HCT116 (cell line): ENCODE measurements around the gene OLFML2A. TPM values are rescaled to one million over a fixed set of nuclear protein-coding genes. Genes with fewer than 3 reads are reported as not detected.

ENCODE experiments used
- ATAC-seq: fragments of 200-7000 bp; cut with Tn5 transposase; 2 replicates; pipeline ENCODE4 v1.9.1; 2020; ENCODE audit warnings: mild to moderate bottlenecking, moderate library complexity
- BruUV-seq: library from RNA; stranded (reverse); fragments of 400-500 nt; replicated peaks from 2 replicates; lab custom pipeline; 2021; lab: Mats Ljungman, UMichigan
- CTCF ChIA-PET: fragments of 300-600 bp; sonication (Branson Sonifier 250); formaldehyde crosslinking; loops from one replicate; lab custom pipeline; 2021; ENCODE audit warnings: antibody characterized with exemption; lab: Charles Lee
- POLR2A ChIA-PET: fragments of 300-600, 350-600 bp; sonication (Branson Sonifier 250); formaldehyde crosslinking; loops from one replicate; lab custom pipeline; 2021; ENCODE audit warnings: antibody characterized with exemption; lab: Charles Lee
- RAD21 ChIA-PET, 2 experiments: fragments of 300-600 bp; sonication (Branson Sonifier 250); formaldehyde crosslinking; loops; one replicate each; lab custom pipeline; 2023; ENCODE audit warnings: low total read pairs in 2 of 2; ENCODE audit not compliant: uncharacterized antibody in 2 of 2, unreplicated experiment in 2 of 2, low non-redundant PET in 1 of 2; lab: Charles Lee
- DNase-seq: peaks from one replicate; pipeline ENCODE4 v3.0.0-alpha.2; 2010; ENCODE audit warnings: low read depth, low spot score
- H2AFZ ChIP-seq: fragments of 200-600 bp; shearing (Covaris generic), sonication (generic); 2 replicates; pipeline ENCODE4 v1.6.1; 2017; ENCODE audit warnings: low read depth, mixed run types, mixed read lengths, antibody characterized with exemption, low read length; ENCODE audit not compliant: poor library complexity, severe bottlenecking
- H3K27ac ChIP-seq: 2 replicates; pipeline ENCODE4 v1.5.1; 2012; ENCODE audit warnings: low read depth, low read length
- H3K27me3 ChIP-seq: fragments of 200-600 bp; sonication (generic); 2 replicates; pipeline ENCODE4 v1.6.1; 2016; ENCODE audit warnings: mixed run types, low read length, mixed read lengths; ENCODE audit not compliant: insufficient read depth
- H3K36me3 ChIP-seq, 2 experiments: fragments of 200-500 bp in 1 of 2; fragments of 200-600 bp in 1 of 2; sonication (Bioruptor generic) in 1 of 2; sonication (generic) in 1 of 2; 2 replicates each; pipeline versions ENCODE4 v1.5.1 to v1.6.1; 2014 to 2016; ENCODE audit warnings: low read length in 2 of 2, inconsistent platforms in 1 of 2, mixed read lengths in 1 of 2, mixed run types in 1 of 2; ENCODE audit not compliant: insufficient read depth in 2 of 2, control insufficient read depth in 1 of 2
- H3K4me1 ChIP-seq, 2 experiments: fragments of 200-600 bp in 1 of 2; sonication (generic) in 1 of 2; 2 replicates each; pipeline versions ENCODE4 v1.5.1 to v1.6.1; 2012 to 2017; ENCODE audit warnings: low read length in 2 of 2, inconsistent platforms in 1 of 2, mild to moderate bottlenecking in 1 of 2, mixed read lengths in 1 of 2, mixed run types in 1 of 2, moderate library complexity in 1 of 2; ENCODE audit not compliant: insufficient read depth in 2 of 2, control insufficient read depth in 1 of 2
- H3K4me2 ChIP-seq: fragments of 200-600 bp; sonication (generic); 2 replicates; pipeline ENCODE4 v1.6.1; 2017; ENCODE audit warnings: mixed run types, low read length, mixed read lengths
- H3K4me3 ChIP-seq, 2 experiments: fragments of 200-600 bp in 1 of 2; sonication (generic) in 1 of 2; replicated peaks in 1 of 2; 2 replicates each; pipeline ENCODE4 v1.5.1; 2011 to 2016; ENCODE audit warnings: low read length in 2 of 2, control low read depth in 1 of 2, low read depth in 1 of 2, mild to moderate bottlenecking in 1 of 2, mixed read lengths in 1 of 2, mixed run types in 1 of 2
- H3K79me2 ChIP-seq: fragments of 200-600 bp; sonication (generic); 2 replicates; pipeline ENCODE4 v1.6.1; 2017; ENCODE audit warnings: mild to moderate bottlenecking, mixed run types, low read length, moderate library complexity, mixed read lengths; ENCODE audit not compliant: insufficient read depth
- H3K9ac ChIP-seq: fragments of 200-600 bp; sonication (generic); 2 replicates; pipeline ENCODE4 v1.6.1; 2016; ENCODE audit warnings: low read length, mixed read lengths
- H3K9me2 ChIP-seq: fragments of 200-600 bp; sonication (generic), shearing (Covaris generic); 2 replicates; pipeline ENCODE4 v1.6.1; 2017; ENCODE audit warnings: mixed run types, mild to moderate bottlenecking, moderate library complexity; ENCODE audit not compliant: insufficient read depth
- H3K9me3 ChIP-seq, 2 experiments: fragments of 200-500 bp in 1 of 2; fragments of 200-600 bp in 1 of 2; sonication (Bioruptor generic) in 1 of 2; sonication (generic) in 1 of 2; 2 replicates each; pipeline ENCODE4 v1.6.1; 2014 to 2017; ENCODE audit warnings: low read length in 2 of 2, mixed read lengths in 2 of 2, inconsistent platforms in 1 of 2, low read depth in 1 of 2, mild to moderate bottlenecking in 1 of 2, mixed run types in 1 of 2, moderate library complexity in 1 of 2; ENCODE audit not compliant: control insufficient read depth in 1 of 2, insufficient read depth in 1 of 2
- H4K20me1 ChIP-seq: fragments of 200-600 bp; sonication (generic), shearing (Covaris generic); 2 replicates; pipeline ENCODE4 v1.6.1; 2017; ENCODE audit warnings: mixed run types, mild to moderate bottlenecking, moderate library complexity; ENCODE audit not compliant: insufficient read depth
- CBX3 ChIP-seq: IDR thresholded peaks from 2 replicates; pipeline ENCODE4 v1.6.1; 2012; ENCODE audit warnings: low read depth
- CEBPB ChIP-seq: IDR thresholded peaks from 2 replicates; pipeline ENCODE4 v1.6.1; 2012; ENCODE audit warnings: low read depth
- EGR1 ChIP-seq: IDR thresholded peaks from 2 replicates; pipeline ENCODE4 v1.6.1; 2012; ENCODE audit warnings: low read depth
- ELF1 ChIP-seq: IDR thresholded peaks from 2 replicates; pipeline ENCODE4 v1.6.1; 2012; ENCODE audit warnings: low read depth, borderline replicate concordance
- EZH2 ChIP-seq: fragments of 200-600 bp; sonication (generic); IDR thresholded peaks from 2 replicates; pipeline ENCODE4 v1.6.1; 2017; ENCODE audit warnings: antibody characterized with exemption, mixed run types
- EZH2phosphoT487 ChIP-seq: fragments of 200-600 bp; IDR thresholded peaks from 2 replicates; pipeline ENCODE4 v1.6.1; 2018; ENCODE audit warnings: antibody characterized with exemption, borderline replicate concordance
- JUND ChIP-seq: IDR thresholded peaks from 2 replicates; pipeline ENCODE4 v1.6.1; 2012
- POLR2A ChIP-seq: IDR thresholded peaks from 2 replicates; pipeline ENCODE4 v1.7.0; 2011; ENCODE audit warnings: borderline replicate concordance; ENCODE audit not compliant: insufficient read depth, insufficient read length; ENCODE audit errors: extremely low read depth
- POLR2AphosphoS5 ChIP-seq: IDR thresholded peaks from 2 replicates; pipeline ENCODE4 v1.6.1; 2011; ENCODE audit warnings: mild to moderate bottlenecking, low read depth, low read length, moderate library complexity
- RAD21 ChIP-seq: IDR thresholded peaks from 2 replicates; pipeline ENCODE4 v1.6.1; 2012; ENCODE audit warnings: low read depth, mild to moderate bottlenecking
- SRF ChIP-seq: IDR thresholded peaks from 2 replicates; pipeline ENCODE4 v1.6.1; 2012; ENCODE audit warnings: low read depth
- TCF7L2 ChIP-seq: IDR thresholded peaks from 2 replicates; pipeline ENCODE4 v1.7.0; 2011; ENCODE audit warnings: borderline replicate concordance, inconsistent platforms; ENCODE audit not compliant: insufficient read depth, insufficient read length; ENCODE audit errors: extremely low read depth
- ZFX ChIP-seq: fragments of 450-650 bp; IDR thresholded peaks from 2 replicates; pipeline ENCODE4 v1.6.1; 2017
- ZNF274 ChIP-seq: fragments of 200-500 bp; sonication (Bioruptor generic); IDR thresholded peaks from 2 replicates; pipeline ENCODE4 v1.6.1; 2014; ENCODE audit warnings: mild to moderate bottlenecking, low read depth, low read length, inconsistent platforms
- intact Hi-C: fragments of 100-400 bp; cut with micrococcal nuclease; formaldehyde crosslinking; loops from 2 replicates; pipeline ENCODE4 v1.10.0; 2022
- total RNA-seq: library from RNA; stranded (reverse); gene quantifications from one replicate; pipeline ENCODE4 v1.2.1, GENCODE V29; 2021; ENCODE audit not compliant: unreplicated experiment
- TF ChIP-seq, protein P1 (sequence below): IDR thresholded peaks from 2 replicates; pipeline ENCODE4 v1.6.1; 2012; ENCODE audit warnings: low read depth
- TF ChIP-seq, protein P2 (sequence below), 3 experiments: fragments of 200-600 bp in 1 of 3; sonication (generic) in 1 of 3; IDR thresholded peaks in 2 of 3; conservative IDR thresholded peaks in 1 of 3; 2 replicates each; pipeline ENCODE4 v1.5.1; 2012 to 2017; ENCODE audit warnings: low read depth in 2 of 3, low read length in 2 of 3, antibody characterized with exemption in 1 of 3, borderline replicate concordance in 1 of 3, control low read depth in 1 of 3, mild to moderate bottlenecking in 1 of 3, mixed read lengths in 1 of 3, mixed run types in 1 of 3, moderate library complexity in 1 of 3; ENCODE audit not compliant: insufficient read depth in 1 of 3
- TF ChIP-seq, protein P3 (sequence below): IDR thresholded peaks from 2 replicates; pipeline ENCODE4 v1.6.1; 2012
- TF ChIP-seq, protein P4 (sequence below): IDR thresholded peaks from 2 replicates; pipeline ENCODE4 v1.6.1; 2011; ENCODE audit warnings: mild to moderate bottlenecking, low read length, moderate library complexity; ENCODE audit not compliant: insufficient replicate concordance; ENCODE audit errors: extremely low read depth

OLFML2A gene
- total RNA-seq, 1 experiment from 2014 or later, result 6.3 TPM

DNA sequence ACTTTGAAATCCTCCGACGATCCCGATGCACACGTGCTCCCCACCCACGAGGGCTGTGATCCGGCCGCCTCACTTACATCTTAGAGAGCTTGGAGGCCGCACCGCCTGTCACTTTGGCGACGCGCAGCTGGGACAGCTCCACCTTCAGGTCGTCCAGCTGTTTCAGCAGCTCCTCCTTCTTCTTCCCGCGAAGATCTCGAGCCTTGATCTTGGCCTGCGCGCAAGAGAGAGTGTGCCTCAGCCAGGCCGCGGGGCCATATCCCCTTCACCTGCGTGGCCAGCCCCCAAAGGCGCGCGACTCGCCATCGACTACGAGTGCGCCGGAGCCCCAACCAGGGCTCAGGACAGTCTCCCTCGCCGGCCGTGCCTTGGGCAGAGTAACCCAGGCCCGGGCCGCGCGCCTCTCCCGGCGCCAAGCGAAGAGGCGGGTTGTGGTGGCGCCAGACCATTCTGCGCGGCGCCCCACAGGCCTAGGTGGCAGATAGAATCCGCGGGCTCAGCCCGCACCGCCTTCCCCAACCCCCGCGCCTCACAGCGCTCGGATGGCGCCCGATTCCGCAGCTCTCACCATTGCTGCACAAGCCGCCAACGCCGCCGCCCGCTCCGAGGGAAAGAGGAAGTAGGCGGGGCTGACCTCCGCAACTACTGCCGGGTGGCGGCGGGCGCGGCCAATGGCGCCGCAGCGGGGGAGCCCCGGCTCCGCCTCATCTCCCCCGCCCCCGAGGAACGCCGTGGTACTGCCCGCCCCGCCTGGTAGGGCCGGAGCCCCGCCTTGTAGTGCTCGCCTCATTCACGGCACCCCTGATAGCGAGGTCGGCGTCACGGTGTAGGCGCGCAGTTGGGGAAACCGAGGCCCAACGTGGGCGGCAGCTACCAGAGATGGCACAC lies 84.7 kb downstream of the OLFML2A start, which contains the start of the genes ARPC5L and RPL35:
ARPC5L (plus strand) TSS at position 789 of the 888 bp plus-strand sequence. CDS start 7,161 bp downstream, outside the sequence.
RPL35 (minus strand) TSS at position 616 of the 888 bp plus-strand sequence; CDS start at position 571, 45 bp downstream.
- Histone ChIP-seq H3K4me2 (peak within 1 kb of the TSS; percentile 96), H3K27ac (peak within 1 kb of the TSS; percentile 96), H3K27me3 (no peaks in the 10 kb centered on the region), H2AFZ (peak within 1 kb of the TSS; percentile 82), H3K79me2 (peaks cover 43% of the 10 kb centered on the region), H3K9me3 (no peaks in the 10 kb centered on the region), H4K20me1 (peaks cover 41% of the 10 kb centered on the region), H3K9me2 (no peaks in the 10 kb centered on the region), H3K36me3 (peaks cover 33 to 46% of the 10 kb centered on the region in 2 experiments), H3K4me3 (peak within 1 kb of the TSS; percentile 89 to 100), H3K9ac (peak within 1 kb of the TSS; percentile 92), H3K4me1 (peaks cover 19 to 57% of the 10 kb centered on the region in 2 experiments)
- CTCF ChIA-PET, result interaction anchor here (1.3 to 2.3 kb wide), 5 partner anchors 9 to 90 kb away, joined by 4 to 25 read pairs (median 6); partner anchors contain the start of genes NR6A1 and WDR38
- POLR2A ChIA-PET, result interaction anchor here (0.7 to 2.6 kb wide), 10 partner anchors 9 to 500 kb away, joined by 3 to 11 read pairs (median 5); partner anchors contain the start of genes HSPA5, NR6A1 and WDR38
- TSS peak; percentile 50 for BruUV-seq
- intact Hi-C loops, result no loop called here
- ATAC-seq, result peak; percentile 87
- peak; percentile 83 for DNase-seq
- RAD21 ChIA-PET, result interaction anchor here in 1 of 2 experiments (1.2 kb wide), 1 partner anchor 9 kb away, joined by 6 read pairs; the partner anchor contains the start of gene WDR38
- no peak for TF ChIP-seq CBX3
- peak; percentile 97; the same call in 1 of the 2 replicates for TF ChIP-seq ZFX
- no peak for TF ChIP-seq EZH2phosphoT487
- peak; percentile 96 for TF ChIP-seq POLR2AphosphoS5
- TF ChIP-seq ZNF274, result no peak
- no peak for TF ChIP-seq JUND
- TF ChIP-seq, protein P1, sequence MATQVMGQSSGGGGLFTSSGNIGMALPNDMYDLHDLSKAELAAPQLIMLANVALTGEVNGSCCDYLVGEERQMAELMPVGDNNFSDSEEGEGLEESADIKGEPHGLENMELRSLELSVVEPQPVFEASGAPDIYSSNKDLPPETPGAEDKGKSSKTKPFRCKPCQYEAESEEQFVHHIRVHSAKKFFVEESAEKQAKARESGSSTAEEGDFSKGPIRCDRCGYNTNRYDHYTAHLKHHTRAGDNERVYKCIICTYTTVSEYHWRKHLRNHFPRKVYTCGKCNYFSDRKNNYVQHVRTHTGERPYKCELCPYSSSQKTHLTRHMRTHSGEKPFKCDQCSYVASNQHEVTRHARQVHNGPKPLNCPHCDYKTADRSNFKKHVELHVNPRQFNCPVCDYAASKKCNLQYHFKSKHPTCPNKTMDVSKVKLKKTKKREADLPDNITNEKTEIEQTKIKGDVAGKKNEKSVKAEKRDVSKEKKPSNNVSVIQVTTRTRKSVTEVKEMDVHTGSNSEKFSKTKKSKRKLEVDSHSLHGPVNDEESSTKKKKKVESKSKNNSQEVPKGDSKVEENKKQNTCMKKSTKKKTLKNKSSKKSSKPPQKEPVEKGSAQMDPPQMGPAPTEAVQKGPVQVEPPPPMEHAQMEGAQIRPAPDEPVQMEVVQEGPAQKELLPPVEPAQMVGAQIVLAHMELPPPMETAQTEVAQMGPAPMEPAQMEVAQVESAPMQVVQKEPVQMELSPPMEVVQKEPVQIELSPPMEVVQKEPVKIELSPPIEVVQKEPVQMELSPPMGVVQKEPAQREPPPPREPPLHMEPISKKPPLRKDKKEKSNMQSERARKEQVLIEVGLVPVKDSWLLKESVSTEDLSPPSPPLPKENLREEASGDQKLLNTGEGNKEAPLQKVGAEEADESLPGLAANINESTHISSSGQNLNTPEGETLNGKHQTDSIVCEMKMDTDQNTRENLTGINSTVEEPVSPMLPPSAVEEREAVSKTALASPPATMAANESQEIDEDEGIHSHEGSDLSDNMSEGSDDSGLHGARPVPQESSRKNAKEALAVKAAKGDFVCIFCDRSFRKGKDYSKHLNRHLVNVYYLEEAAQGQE, result no peak
- TF ChIP-seq CEBPB, result no peak
- peak; percentile 92 for TF ChIP-seq POLR2A
- no peak for TF ChIP-seq RAD21
- TF ChIP-seq, protein P2, sequence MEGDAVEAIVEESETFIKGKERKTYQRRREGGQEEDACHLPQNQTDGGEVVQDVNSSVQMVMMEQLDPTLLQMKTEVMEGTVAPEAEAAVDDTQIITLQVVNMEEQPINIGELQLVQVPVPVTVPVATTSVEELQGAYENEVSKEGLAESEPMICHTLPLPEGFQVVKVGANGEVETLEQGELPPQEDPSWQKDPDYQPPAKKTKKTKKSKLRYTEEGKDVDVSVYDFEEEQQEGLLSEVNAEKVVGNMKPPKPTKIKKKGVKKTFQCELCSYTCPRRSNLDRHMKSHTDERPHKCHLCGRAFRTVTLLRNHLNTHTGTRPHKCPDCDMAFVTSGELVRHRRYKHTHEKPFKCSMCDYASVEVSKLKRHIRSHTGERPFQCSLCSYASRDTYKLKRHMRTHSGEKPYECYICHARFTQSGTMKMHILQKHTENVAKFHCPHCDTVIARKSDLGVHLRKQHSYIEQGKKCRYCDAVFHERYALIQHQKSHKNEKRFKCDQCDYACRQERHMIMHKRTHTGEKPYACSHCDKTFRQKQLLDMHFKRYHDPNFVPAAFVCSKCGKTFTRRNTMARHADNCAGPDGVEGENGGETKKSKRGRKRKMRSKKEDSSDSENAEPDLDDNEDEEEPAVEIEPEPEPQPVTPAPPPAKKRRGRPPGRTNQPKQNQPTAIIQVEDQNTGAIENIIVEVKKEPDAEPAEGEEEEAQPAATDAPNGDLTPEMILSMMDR (IDR thresholded peaks at IDR 0.05 in 2 of 3, conservative IDR thresholded peaks at IDR 0.05 in 1 of 3; ENCODE audit: borderline replicate concordance in 1 of 3, insufficient read depth in 1 of 3, low read depth in 2 of 3, low read length in 2 of 3), result peak in 2 of 3 experiments; percentile 15; a peak in 1 of 6 replicates
- TF ChIP-seq, protein P3, sequence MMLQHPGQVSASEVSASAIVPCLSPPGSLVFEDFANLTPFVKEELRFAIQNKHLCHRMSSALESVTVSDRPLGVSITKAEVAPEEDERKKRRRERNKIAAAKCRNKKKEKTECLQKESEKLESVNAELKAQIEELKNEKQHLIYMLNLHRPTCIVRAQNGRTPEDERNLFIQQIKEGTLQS, result no peak
- no peak for TF ChIP-seq SRF
- peak; percentile 10 for TF ChIP-seq TCF7L2
- TF ChIP-seq EZH2, result no peak
- no peak for TF ChIP-seq EGR1
- TF ChIP-seq, protein P4, sequence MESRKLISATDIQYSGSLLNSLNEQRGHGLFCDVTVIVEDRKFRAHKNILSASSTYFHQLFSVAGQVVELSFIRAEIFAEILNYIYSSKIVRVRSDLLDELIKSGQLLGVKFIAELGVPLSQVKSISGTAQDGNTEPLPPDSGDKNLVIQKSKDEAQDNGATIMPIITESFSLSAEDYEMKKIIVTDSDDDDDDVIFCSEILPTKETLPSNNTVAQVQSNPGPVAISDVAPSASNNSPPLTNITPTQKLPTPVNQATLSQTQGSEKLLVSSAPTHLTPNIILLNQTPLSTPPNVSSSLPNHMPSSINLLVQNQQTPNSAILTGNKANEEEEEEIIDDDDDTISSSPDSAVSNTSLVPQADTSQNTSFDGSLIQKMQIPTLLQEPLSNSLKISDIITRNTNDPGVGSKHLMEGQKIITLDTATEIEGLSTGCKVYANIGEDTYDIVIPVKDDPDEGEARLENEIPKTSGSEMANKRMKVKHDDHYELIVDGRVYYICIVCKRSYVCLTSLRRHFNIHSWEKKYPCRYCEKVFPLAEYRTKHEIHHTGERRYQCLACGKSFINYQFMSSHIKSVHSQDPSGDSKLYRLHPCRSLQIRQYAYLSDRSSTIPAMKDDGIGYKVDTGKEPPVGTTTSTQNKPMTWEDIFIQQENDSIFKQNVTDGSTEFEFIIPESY, result peak; percentile 12
- TF ChIP-seq ELF1, result no peak
